Loucy (cell line): ENCODE results near the gene NDE1.

ENCODE experiments used
- H2AFZ ChIP-seq: fragments of 200-600 bp; sonication (generic); 2 replicates; pipeline ENCODE4 v1.6.0; 2016; ENCODE audit warnings: antibody characterized with exemption, mild to moderate bottlenecking, low read length, moderate library complexity
- H3F3A ChIP-seq: fragments of 200-600 bp; 2 replicates; pipeline ENCODE4 v1.6.0; 2016; ENCODE audit warnings: antibody characterized with exemption, low read depth, mild to moderate bottlenecking
- H3K27me3 ChIP-seq: fragments of 200-600 bp; sonication (generic); 2 replicates; pipeline ENCODE4 v1.6.1; 2014; ENCODE audit warnings: low read length, mild to moderate bottlenecking; ENCODE audit not compliant: insufficient read depth, poor library complexity, severe bottlenecking
- H3K36me3 ChIP-seq: fragments of 200-600 bp; sonication (generic); 2 replicates; pipeline ENCODE4 v1.6.1; 2016; ENCODE audit warnings: low read length; ENCODE audit not compliant: insufficient read depth
- H3K4me1 ChIP-seq: fragments of 200-600 bp; sonication (generic); 2 replicates; pipeline ENCODE4 v1.5.1; 2014; ENCODE audit warnings: low read length, mild to moderate bottlenecking; ENCODE audit not compliant: insufficient read depth, poor library complexity, severe bottlenecking
- H3K4me2 ChIP-seq: fragments of 200-600 bp; sonication (generic); 2 replicates; pipeline ENCODE4 v1.6.0; 2014; ENCODE audit warnings: antibody characterized with exemption, low read length, low read depth, mild to moderate bottlenecking; ENCODE audit not compliant: poor library complexity, severe bottlenecking
- H3K4me3 ChIP-seq: fragments of 200-600 bp; sonication (generic); 2 replicates; pipeline ENCODE4 v1.5.1; 2014; ENCODE audit warnings: low read length, mild to moderate bottlenecking, mixed read lengths; ENCODE audit not compliant: poor library complexity, severe bottlenecking
- H3K79me2 ChIP-seq: fragments of 200-600 bp; sonication (generic); 2 replicates; pipeline ENCODE4 v1.6.1; 2014; ENCODE audit warnings: low read length; ENCODE audit not compliant: insufficient read depth
- H3K9ac ChIP-seq: fragments of 200-600 bp; sonication (generic); 2 replicates; pipeline ENCODE4 v1.6.0; 2014; ENCODE audit warnings: mild to moderate bottlenecking, low read depth, low read length, moderate library complexity; ENCODE audit not compliant: poor library complexity, severe bottlenecking
- H3K9me2 ChIP-seq: fragments of 200-600 bp; sonication (generic); replicated peaks from 2 replicates; pipeline ENCODE4 v1.6.1; 2016; ENCODE audit warnings: low read depth, low read length, mixed read lengths
- H3K9me3 ChIP-seq: fragments of 200-600 bp; sonication (generic); 2 replicates; pipeline ENCODE4 v1.6.1; 2014; ENCODE audit warnings: mild to moderate bottlenecking, antibody characterized with exemption, low read length, low read depth; ENCODE audit not compliant: insufficient read depth
- H4K20me1 ChIP-seq: fragments of 200-600 bp; sonication (generic); 2 replicates; pipeline ENCODE4 v1.6.0; 2014; ENCODE audit warnings: antibody characterized with exemption, low read length, mild to moderate bottlenecking; ENCODE audit not compliant: insufficient read depth, poor library complexity, severe bottlenecking
- EZH2phosphoT487 ChIP-seq: fragments of 200-600 bp; IDR thresholded peaks from 2 replicates; pipeline ENCODE4 v1.6.1; 2018; ENCODE audit warnings: antibody characterized with exemption, mild to moderate bottlenecking, moderate library complexity, borderline replicate concordance
- TF ChIP-seq, protein P1 (sequence below): fragments of 200-600 bp; sonication (generic); conservative IDR thresholded peaks from 2 replicates; pipeline ENCODE4 v1.5.1; 2014; ENCODE audit warnings: mild to moderate bottlenecking, antibody characterized with exemption, low read length

Gene NDE1

GRCh38 chr16:15610369-15610871, 39.6 kb upstream of the NDE1 start:
- H3K36me3 ChIP-seq = peaks cover 11% of the 10 kb centered on the region; the same call in 1 of the 2 replicates
- H3K27me3 ChIP-seq = no peaks in the 10 kb centered on the region
- H3K9ac ChIP-seq = no peak overlapping the region

GRCh38 chr16:15611610-15612009, 38.4 kb upstream of the NDE1 start:
- H3K4me3 ChIP-seq = no peak overlapping the region
- H3K27me3 ChIP-seq = no peaks in the 10 kb centered on the region
- H3K4me1 ChIP-seq = no peaks in the 10 kb centered on the region
- peaks cover 22% of the 10 kb centered on the region; the same call in 1 of the 2 replicates for H3K36me3 ChIP-seq
- H3K79me2 ChIP-seq = no peaks in the 10 kb centered on the region
- H3K9me3 ChIP-seq = no peaks in the 10 kb centered on the region
- H3K9me2 ChIP-seq = no peaks in the 10 kb centered on the region
- H4K20me1 ChIP-seq = no peaks in the 10 kb centered on the region
- no peak overlapping the region for H2AFZ ChIP-seq
- H3K4me2 ChIP-seq = no peak overlapping the region
- TF ChIP-seq, protein P1, sequence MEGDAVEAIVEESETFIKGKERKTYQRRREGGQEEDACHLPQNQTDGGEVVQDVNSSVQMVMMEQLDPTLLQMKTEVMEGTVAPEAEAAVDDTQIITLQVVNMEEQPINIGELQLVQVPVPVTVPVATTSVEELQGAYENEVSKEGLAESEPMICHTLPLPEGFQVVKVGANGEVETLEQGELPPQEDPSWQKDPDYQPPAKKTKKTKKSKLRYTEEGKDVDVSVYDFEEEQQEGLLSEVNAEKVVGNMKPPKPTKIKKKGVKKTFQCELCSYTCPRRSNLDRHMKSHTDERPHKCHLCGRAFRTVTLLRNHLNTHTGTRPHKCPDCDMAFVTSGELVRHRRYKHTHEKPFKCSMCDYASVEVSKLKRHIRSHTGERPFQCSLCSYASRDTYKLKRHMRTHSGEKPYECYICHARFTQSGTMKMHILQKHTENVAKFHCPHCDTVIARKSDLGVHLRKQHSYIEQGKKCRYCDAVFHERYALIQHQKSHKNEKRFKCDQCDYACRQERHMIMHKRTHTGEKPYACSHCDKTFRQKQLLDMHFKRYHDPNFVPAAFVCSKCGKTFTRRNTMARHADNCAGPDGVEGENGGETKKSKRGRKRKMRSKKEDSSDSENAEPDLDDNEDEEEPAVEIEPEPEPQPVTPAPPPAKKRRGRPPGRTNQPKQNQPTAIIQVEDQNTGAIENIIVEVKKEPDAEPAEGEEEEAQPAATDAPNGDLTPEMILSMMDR = no peak
- H3K9ac ChIP-seq = no peak overlapping the region
- no peaks in the 10 kb centered on the region for H3F3A ChIP-seq

More at GRCh38 chr16:15610369-15610871, 39.6 kb upstream of the NDE1 start:
- no peak overlapping the region for H2AFZ ChIP-seq
- no peaks in the 10 kb centered on the region for H3K9me3 ChIP-seq
- H3K4me1 ChIP-seq = no peaks in the 10 kb centered on the region
- H3F3A ChIP-seq = no peaks in the 10 kb centered on the region
- H3K79me2 ChIP-seq = no peaks in the 10 kb centered on the region
- H3K4me3 ChIP-seq = no peak overlapping the region
- no peaks in the 10 kb centered on the region for H3K9me2 ChIP-seq
- TF ChIP-seq, protein P1 = no peak
- no peak for TF ChIP-seq EZH2phosphoT487
- H3K4me2 ChIP-seq = no peak overlapping the region
- H4K20me1 ChIP-seq = no peaks in the 10 kb centered on the region

DNA sequence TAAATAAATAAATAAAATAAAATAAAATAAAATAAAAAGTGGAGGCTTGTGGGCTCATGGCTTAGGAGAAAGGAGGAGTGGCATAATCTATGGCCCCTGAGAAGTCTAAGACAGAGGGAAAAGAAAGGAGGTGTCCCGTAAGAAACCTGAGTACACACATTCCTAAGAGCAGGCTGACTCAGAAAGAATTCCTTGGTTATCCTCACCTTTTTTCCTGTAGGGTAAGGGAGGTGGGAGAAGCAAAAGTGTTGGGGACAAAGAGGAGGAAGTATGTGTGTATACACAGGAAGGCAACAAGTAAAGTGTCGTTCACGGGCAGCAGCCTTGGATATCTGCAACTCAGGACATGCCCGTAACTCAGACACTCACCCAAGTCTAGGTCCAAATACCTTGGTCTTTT, 36.4 kb upstream of the NDE1 start:
- no peak for TF ChIP-seq EZH2phosphoT487
- TF ChIP-seq, protein P1 = no peak
- Histone ChIP-seq H3K79me2 (no peaks in the 10 kb centered on the region), H3K9me3 (no peaks in the 10 kb centered on the region), H2AFZ (no peak overlapping the region), H3K36me3 (peaks cover 19% of the 10 kb centered on the region; the same call in 1 of the 2 replicates), H4K20me1 (no peaks in the 10 kb centered on the region), H3K9ac (no peak overlapping the region), H3K4me1 (no peaks in the 10 kb centered on the region), H3K4me2 (no peak overlapping the region), H3K9me2 (no peaks in the 10 kb centered on the region), H3K27me3 (no peaks in the 10 kb centered on the region), H3F3A (no peaks in the 10 kb centered on the region), H3K4me3 (no peak overlapping the region)
